ENCODE data around the gene CRKL.

Gene CRKL

DNA sequence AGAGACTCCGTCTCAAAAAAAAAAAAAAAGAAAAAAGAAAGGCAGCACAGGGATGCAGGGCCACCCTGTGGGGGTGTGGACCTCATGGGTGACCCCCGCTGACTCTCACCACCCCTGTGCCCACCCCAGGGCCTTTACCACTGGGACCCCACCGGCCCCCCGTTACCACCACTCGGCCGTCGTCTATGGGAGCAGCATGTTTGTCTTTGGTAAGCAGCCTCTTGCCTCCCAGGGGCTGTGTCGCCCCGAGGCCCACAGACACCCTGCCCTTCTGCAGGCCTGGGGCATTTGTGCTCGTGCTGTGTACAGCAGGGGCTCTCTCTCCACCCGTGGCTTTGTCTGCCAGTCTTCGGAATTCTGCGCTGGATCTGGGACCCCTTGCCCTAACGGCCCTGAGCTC lies 70.2 kb downstream of the CRKL start:
- H3K27ac Mint-ChIP-seq, result no peak overlapping the region
- no peak overlapping the region for H3K4me3 Mint-ChIP-seq
- H3K4me1 Mint-ChIP-seq, result peaks cover 23% of the 10 kb centered on the region
- H3K36me3 Mint-ChIP-seq, result peaks cover 3% of the 10 kb centered on the region
- no peaks in the 10 kb centered on the region for H3K9me3 Mint-ChIP-seq
- no peaks in the 10 kb centered on the region for H3K27me3 Mint-ChIP-seq

DNA sequence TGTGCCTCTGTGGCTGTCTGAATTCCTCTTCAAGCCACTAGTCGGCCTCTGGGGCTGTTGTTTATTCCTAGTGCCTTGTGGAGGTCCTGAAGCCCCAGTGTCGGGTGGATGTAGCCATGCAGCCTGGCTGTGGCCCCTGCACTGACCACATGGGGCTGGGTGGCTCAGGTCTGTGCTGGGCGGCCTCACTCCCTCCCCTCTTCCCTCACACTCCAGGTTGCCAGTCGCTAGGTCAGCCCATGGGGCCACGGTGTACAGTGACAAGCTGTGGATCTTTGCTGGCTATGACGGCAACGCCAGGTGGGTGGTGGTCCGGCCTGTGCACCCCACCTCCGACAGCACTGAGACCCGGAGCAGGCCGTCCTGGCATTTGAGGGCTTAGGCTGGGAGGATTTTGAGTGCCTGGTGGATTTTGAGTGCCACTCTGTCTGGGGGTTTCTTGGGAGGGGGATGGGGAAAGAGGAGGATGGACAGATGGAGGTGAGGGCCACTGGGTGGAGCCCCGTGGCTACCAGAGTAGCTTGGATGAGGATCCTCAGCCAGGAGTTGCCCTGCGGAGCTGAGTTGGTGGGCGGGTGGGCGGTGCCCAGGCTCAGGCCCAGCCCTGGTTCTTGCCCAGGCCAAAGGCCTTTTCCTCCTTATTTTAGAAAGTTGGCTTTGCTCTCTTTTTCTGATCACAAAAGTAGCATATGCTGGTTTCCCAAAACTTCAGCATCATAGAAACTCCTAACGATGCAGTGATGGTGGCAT lies 71.5 kb downstream of the CRKL start:
- Mint-ChIP-seq H3K9me3 (no peaks in the 10 kb centered on the region), H3K4me3 (no peak overlapping the region), H3K4me1 (peaks cover 9% of the 10 kb centered on the region), H3K27me3 (no peaks in the 10 kb centered on the region), H3K27ac (no peak overlapping the region), H3K36me3 (peaks cover 3% of the 10 kb centered on the region)

- Mint-ChIP-seq H3K9me3 (no peaks in the 10 kb centered on the region), H3K4me3 (no peak overlapping the region), H3K27ac (no peak overlapping the region), H3K36me3 (peaks cover 3% of the 10 kb centered on the region), H3K27me3 (no peaks in the 10 kb centered on the region), H3K4me1 (peaks cover 4% of the 10 kb centered on the region)
Measured at GRCh38 chr22:20989323-20990138, 72.3 kb downstream of the CRKL start.

DNA sequence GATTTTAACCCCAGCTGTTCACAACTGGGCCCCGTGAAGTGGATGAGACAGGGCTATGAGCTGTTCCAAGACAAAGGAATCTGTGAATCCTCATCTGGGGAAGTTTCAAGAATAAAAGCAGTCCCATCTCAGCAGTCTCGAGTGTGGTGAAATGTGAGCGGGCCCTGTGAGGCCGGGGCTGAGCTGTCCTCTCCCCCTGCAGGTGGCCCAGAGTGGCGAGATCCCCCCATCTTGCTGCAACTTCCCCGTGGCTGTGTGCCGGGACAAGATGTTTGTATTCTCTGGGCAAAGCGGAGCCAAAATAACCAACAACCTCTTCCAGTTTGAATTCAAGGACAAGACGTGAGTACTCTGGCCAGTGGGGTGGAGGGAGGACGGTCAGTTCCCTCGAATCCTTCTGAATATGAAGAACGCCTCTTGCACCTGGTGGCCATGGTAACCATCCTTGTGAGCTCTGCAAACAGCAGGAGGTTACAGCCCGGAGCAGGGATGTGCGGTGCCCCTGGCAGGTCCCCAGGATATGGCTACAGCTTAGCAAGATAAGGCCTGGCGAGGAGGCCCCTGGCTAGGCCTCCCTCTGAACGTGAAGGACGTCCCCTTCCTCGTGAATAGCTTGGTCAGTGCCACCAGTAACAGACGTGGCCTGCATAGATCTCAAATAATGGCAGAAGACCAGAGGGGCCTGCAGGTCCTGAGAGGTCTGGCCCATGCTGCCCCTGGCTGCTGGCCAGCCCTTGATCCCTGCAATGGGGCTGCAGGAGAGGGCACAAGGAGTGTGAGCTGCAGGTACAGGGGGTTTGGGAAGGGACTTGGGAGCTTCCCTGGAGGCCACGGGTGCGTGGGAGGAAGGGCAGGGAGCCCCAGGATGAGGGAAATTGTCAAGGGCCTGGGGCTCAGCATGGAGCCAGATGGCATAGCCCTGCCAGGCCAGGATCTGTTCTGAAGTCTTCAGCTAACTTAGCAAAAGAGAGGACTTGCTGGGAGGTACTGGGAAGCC lies 73.3 kb downstream of the CRKL start:
- Mint-ChIP-seq H3K27ac (no peak overlapping the region), H3K4me3 (no peak overlapping the region), H3K9me3 (no peaks in the 10 kb centered on the region), H3K36me3 (peaks cover 3% of the 10 kb centered on the region), H3K27me3 (no peaks in the 10 kb centered on the region), H3K4me1 (peaks cover 4% of the 10 kb centered on the region)

- no peaks in the 10 kb centered on the region for H3K27me3 Mint-ChIP-seq
- H3K36me3 Mint-ChIP-seq, result peaks cover under 1% of the 10 kb centered on the region
- H3K4me3 Mint-ChIP-seq, result no peak overlapping the region
- no peak overlapping the region for H3K27ac Mint-ChIP-seq
- peaks cover 4% of the 10 kb centered on the region for H3K4me1 Mint-ChIP-seq
- no peaks in the 10 kb centered on the region for H3K9me3 Mint-ChIP-seq
Measured at GRCh38 chr22:20991252-20992055, 74.2 kb downstream of the CRKL start.

GRCh38 chr22:20992056-20992442 lies 74.8 kb downstream of the CRKL start:
- Mint-ChIP-seq H3K9me3 (no peaks in the 10 kb centered on the region), H3K4me3 (no peak overlapping the region), H3K27ac (no peak overlapping the region), H3K4me1 (peaks cover 4% of the 10 kb centered on the region), H3K27me3 (no peaks in the 10 kb centered on the region), H3K36me3 (no peaks in the 10 kb centered on the region)

DNA sequence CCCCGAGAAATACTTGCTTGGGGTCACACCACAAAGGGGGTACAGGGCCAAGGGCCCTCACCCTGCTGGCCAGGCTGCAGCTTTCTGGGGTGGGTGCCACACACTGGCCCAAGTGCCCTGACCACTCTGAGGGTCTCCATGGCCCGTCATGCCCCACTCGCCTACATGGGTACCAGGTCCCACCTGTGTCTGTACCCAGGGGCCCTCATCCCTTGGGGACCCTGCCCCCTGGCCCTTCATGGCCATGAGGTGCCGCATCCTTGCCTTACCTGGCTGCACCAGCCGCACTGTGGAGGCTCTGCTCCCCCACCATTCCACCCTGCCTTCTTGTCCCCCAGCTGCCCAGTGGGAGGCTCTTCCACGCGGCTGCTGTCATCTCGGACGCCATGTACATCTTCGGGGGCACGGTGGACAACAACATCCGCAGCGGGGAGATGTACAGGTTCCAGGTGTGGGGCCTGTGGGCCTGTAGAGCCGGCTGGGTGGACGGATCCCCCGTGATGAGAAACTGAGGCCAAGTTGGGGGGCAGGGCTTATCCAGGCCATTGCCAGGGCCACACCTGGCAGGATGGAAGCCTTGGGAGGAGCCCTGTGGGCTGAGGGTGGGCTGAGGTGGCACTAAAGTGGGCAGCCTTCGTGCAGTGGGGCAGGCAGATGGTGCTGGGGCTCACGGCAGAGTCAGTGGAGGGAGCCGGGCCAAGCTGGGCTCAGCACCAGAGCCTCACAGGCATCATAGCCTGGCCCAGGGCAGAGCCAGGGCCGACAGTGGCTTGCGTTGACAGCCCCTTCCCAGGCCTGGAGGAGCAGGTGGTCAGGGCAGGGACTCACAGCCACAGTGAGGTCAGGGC lies 75.5 kb downstream of the CRKL start:
- Mint-ChIP-seq H3K4me3 (no peak overlapping the region), H3K27ac (peak overlapping the region; percentile 51), H3K9me3 (no peaks in the 10 kb centered on the region), H3K27me3 (no peaks in the 10 kb centered on the region), H3K4me1 (peaks cover 4% of the 10 kb centered on the region), H3K36me3 (no peaks in the 10 kb centered on the region)

- Mint-ChIP-seq H3K27me3 (no peaks in the 10 kb centered on the region), H3K4me1 (peaks cover 7% of the 10 kb centered on the region), H3K4me3 (no peak overlapping the region), H3K27ac (no peak overlapping the region), H3K9me3 (no peaks in the 10 kb centered on the region), H3K36me3 (no peaks in the 10 kb centered on the region)
Measured at GRCh38 chr22:20993304-20994127, 76.3 kb downstream of the CRKL start.

- H3K4me1 Mint-ChIP-seq, result peaks cover 14% of the 10 kb centered on the region
- no peaks in the 10 kb centered on the region for H3K9me3 Mint-ChIP-seq
- no peak overlapping the region for H3K27ac Mint-ChIP-seq
- no peaks in the 10 kb centered on the region for H3K27me3 Mint-ChIP-seq
- no peaks in the 10 kb centered on the region for H3K36me3 Mint-ChIP-seq
- no peak overlapping the region for H3K4me3 Mint-ChIP-seq
Measured at GRCh38 chr22:20994128-20994901, 77.1 kb downstream of the CRKL start.

- H3K27me3 Mint-ChIP-seq, result no peaks in the 10 kb centered on the region
- no peaks in the 10 kb centered on the region for H3K36me3 Mint-ChIP-seq
- H3K4me3 Mint-ChIP-seq, result no peak overlapping the region
- H3K4me1 Mint-ChIP-seq, result peaks cover 17% of the 10 kb centered on the region
- H3K27ac Mint-ChIP-seq, result no peak overlapping the region
- no peaks in the 10 kb centered on the region for H3K9me3 Mint-ChIP-seq
Measured at GRCh38 chr22:20994902-20995241, 77.7 kb downstream of the CRKL start.

GRCh38 chr22:20995329-20996030 lies 78.3 kb downstream of the CRKL start:
- no peak overlapping the region for H3K27ac Mint-ChIP-seq
- H3K27me3 Mint-ChIP-seq, result no peaks in the 10 kb centered on the region
- no peak overlapping the region for H3K4me3 Mint-ChIP-seq
- H3K36me3 Mint-ChIP-seq, result no peaks in the 10 kb centered on the region
- H3K9me3 Mint-ChIP-seq, result no peaks in the 10 kb centered on the region
- H3K4me1 Mint-ChIP-seq, result peaks cover 19% of the 10 kb centered on the region

DNA sequence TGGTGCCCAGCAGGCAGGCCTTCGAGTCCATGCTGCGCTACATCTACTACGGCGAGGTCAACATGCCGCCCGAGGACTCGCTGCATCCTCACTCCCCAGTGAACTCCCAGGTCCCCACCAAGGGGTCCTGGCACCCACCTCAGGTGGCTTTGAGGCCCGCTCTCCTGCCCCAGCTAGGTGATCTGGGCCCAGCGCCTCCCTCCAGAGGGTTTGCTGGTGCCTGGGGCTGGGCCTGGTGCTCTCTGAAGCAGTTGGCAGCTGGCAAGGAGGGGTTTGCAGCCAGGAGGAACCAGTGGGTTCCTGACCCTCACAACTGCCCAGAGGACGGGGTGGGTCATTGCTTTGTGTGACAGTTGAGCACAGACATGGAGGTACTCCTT lies 78.8 kb downstream of the CRKL start:
- H3K4me3 Mint-ChIP-seq, result no peak overlapping the region
- H3K36me3 Mint-ChIP-seq, result no peaks in the 10 kb centered on the region
- H3K4me1 Mint-ChIP-seq, result peaks cover 22% of the 10 kb centered on the region
- H3K27me3 Mint-ChIP-seq, result no peaks in the 10 kb centered on the region
- H3K27ac Mint-ChIP-seq, result no peak overlapping the region
- H3K9me3 Mint-ChIP-seq, result no peaks in the 10 kb centered on the region
